HEK293 (cell line): Measurements from ENCODE around the gene PET100.

Experiments used
- TF ChIP-seq, protein P1 (sequence below): fragments of 450-650 bp; formaldehyde crosslinking; IDR thresholded peaks from 2 replicates; pipeline ENCODE4 v1.5.1; 2016; ENCODE audit warnings: missing biosample characterization, missing genetic modification characterization, low read depth
- TF ChIP-seq, protein P2 (sequence below): fragments of 450-650 bp; formaldehyde crosslinking; IDR thresholded peaks from 2 replicates; pipeline ENCODE4 v1.5.1; 2016; ENCODE audit warnings: missing biosample characterization, missing genetic modification characterization

GRCh38 chr19:7677669-7678311 lies 48.2 kb downstream of the PET100 start:
- TF ChIP-seq, protein P1, sequence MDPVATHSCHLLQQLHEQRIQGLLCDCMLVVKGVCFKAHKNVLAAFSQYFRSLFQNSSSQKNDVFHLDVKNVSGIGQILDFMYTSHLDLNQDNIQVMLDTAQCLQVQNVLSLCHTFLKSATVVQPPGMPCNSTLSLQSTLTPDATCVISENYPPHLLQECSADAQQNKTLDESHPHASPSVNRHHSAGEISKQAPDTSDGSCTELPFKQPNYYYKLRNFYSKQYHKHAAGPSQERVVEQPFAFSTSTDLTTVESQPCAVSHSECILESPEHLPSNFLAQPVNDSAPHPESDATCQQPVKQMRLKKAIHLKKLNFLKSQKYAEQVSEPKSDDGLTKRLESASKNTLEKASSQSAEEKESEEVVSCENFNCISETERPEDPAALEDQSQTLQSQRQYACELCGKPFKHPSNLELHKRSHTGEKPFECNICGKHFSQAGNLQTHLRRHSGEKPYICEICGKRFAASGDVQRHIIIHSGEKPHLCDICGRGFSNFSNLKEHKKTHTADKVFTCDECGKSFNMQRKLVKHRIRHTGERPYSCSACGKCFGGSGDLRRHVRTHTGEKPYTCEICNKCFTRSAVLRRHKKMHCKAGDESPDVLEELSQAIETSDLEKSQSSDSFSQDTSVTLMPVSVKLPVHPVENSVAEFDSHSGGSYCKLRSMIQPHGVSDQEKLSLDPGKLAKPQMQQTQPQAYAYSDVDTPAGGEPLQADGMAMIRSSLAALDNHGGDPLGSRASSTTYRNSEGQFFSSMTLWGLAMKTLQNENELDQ (tag by site-specific recombination) = no peak
- TF ChIP-seq, protein P2, sequence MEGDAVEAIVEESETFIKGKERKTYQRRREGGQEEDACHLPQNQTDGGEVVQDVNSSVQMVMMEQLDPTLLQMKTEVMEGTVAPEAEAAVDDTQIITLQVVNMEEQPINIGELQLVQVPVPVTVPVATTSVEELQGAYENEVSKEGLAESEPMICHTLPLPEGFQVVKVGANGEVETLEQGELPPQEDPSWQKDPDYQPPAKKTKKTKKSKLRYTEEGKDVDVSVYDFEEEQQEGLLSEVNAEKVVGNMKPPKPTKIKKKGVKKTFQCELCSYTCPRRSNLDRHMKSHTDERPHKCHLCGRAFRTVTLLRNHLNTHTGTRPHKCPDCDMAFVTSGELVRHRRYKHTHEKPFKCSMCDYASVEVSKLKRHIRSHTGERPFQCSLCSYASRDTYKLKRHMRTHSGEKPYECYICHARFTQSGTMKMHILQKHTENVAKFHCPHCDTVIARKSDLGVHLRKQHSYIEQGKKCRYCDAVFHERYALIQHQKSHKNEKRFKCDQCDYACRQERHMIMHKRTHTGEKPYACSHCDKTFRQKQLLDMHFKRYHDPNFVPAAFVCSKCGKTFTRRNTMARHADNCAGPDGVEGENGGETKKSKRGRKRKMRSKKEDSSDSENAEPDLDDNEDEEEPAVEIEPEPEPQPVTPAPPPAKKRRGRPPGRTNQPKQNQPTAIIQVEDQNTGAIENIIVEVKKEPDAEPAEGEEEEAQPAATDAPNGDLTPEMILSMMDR (tag by site-specific recombination) = no peak
